DOHH2 (cell line): ENCODE measurements around the gene MAN1C1.

Source experiments
- EZH2phosphoT487 ChIP-seq: fragments of 200-600 bp; sonication (generic); IDR thresholded peaks from 2 replicates; pipeline ENCODE4 v1.6.1; 2017; ENCODE audit warnings: borderline replicate concordance, mild to moderate bottlenecking, antibody characterized with exemption, low read length, moderate library complexity, mixed read lengths
- TF ChIP-seq, protein P1 (sequence below): fragments of 200-600 bp; sonication (generic); IDR thresholded peaks from one replicate; pipeline ENCODE4 v1.5.1; 2014; ENCODE audit warnings: antibody characterized with exemption, mild to moderate bottlenecking, low read depth, low read length; ENCODE audit not compliant: poor library complexity, severe bottlenecking

DNA sequence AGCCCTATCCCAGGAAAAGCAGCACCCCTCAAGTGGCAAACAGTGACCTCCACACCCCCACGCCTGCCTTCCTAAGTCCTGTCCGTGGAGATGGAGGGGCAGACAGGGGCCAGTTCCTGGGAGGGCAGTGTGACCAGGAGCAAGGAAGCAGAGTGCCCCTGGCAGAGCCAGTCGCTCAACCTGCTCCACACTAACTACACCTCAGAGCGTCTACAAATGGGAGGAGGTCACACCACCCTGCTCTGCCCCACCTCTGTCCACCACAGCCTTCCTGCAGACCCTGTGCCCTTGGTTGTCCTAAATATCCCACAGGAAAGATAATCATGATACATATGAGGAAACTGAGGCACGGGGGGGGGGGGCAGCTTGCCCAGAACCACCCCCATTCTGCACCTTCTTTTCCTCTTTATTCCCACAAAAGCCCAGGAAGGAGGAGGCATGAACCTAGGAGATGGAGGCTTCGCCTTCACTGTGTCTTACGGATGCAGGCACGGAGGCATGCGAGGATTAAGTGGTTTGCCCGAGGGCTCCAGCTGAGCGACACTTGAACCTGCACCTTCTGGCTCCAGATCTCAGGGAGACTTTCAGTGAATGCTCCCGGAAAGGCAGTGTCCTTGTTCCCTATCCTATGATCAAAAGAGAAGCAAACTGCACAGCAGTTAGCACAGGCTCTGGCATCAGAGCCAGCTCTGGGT is 140.7 kb downstream of the MAN1C1 start:
- TF ChIP-seq, protein P1, sequence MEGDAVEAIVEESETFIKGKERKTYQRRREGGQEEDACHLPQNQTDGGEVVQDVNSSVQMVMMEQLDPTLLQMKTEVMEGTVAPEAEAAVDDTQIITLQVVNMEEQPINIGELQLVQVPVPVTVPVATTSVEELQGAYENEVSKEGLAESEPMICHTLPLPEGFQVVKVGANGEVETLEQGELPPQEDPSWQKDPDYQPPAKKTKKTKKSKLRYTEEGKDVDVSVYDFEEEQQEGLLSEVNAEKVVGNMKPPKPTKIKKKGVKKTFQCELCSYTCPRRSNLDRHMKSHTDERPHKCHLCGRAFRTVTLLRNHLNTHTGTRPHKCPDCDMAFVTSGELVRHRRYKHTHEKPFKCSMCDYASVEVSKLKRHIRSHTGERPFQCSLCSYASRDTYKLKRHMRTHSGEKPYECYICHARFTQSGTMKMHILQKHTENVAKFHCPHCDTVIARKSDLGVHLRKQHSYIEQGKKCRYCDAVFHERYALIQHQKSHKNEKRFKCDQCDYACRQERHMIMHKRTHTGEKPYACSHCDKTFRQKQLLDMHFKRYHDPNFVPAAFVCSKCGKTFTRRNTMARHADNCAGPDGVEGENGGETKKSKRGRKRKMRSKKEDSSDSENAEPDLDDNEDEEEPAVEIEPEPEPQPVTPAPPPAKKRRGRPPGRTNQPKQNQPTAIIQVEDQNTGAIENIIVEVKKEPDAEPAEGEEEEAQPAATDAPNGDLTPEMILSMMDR: no peak
- TF ChIP-seq EZH2phosphoT487: no peak
